ENCODE measurements around the gene XIRP2.
"Not testable (repeated sequence)": the region's sequence is repeated elsewhere in the genome, so short reads cannot be mapped to it uniquely, and the experiment has no call there.

The XIRP2 gene

DNA sequence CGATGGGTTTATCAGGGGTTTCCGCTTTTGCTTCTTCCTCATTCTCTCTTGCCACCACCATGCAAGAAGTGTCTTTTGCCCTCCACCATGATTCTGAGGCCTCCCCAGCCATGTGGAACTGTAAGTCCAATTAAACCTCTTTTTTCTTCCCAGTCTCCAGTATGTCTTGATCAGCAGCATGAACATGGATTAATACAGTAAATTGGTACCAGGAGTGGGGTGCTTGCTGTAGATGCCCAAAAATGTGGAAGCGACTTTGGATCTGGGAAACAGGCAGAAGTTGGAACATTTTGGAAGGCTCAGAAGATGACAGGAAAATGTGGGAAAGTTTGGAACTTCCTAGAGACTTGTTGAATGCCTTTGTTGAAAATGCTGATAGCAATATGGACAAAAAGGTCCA lies 146.7 kb downstream of the XIRP2 start:
- not testable (repeated sequence) for DNase-seq (ENCODE audit: low read depth, low spot score)

DNA sequence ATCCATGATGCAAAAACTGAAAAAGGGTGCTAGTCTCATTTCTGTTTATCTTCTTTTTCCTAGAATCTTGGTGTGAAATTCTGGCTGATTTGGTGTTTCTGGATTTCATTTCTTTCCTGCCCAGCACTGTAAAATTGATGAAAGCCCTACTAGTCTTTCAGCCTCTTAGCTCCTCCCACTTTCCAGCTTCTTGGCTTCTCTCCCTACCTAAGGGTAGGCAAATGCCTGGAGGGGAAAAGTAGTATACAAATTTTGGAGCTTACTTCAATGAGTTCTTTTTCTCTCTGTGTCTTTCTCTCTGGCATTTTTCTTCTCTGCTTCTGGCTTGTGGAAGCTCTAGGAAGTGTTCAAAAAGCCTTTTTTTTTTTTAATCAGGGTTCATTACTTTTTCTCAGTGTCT lies 160.5 kb downstream of the XIRP2 start:
- DNase-seq (ENCODE audit: low read depth, low spot score) = peak; percentile 18

DNA sequence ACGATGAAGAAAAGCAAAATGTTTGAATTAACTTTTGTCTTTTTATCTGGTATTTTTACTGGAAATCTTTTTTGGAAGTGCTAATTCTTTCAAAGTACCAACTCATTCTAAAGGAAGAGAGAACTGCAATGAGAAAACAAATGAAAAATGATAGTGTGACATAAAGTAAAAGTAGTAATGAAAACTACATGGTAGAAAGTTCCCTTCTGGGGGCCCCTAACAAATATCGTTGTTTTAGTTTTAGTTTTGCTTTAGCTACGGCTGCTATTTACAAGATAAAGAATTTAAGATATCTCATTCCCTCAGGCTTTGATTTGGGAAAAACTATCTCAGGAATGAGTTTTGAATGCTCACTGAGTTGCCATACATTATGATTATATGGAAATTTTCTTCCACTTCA lies 161.4 kb downstream of the XIRP2 start:
- no peak for DNase-seq (ENCODE audit: low read depth, low spot score)

DNA sequence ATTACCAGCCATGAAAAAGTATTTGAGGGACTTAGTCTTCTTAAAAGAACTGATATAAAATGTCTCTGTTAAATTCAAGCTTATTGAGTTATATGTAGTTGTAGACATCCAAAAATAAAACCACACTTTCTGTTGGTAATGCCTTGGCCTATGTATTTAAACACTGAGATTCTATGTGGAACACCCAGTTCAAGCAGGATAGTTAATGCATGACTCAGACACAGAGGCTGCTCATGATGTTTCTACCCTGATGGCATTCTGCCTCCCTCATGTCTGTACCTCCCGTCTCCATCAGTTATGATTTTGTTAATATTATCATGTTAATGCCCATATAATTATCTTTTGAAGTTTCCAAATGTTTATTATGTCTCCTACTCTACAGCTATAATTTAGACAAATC lies 164.5 kb downstream of the XIRP2 start:
- no peak for DNase-seq (ENCODE audit: low read depth, low spot score)

DNA sequence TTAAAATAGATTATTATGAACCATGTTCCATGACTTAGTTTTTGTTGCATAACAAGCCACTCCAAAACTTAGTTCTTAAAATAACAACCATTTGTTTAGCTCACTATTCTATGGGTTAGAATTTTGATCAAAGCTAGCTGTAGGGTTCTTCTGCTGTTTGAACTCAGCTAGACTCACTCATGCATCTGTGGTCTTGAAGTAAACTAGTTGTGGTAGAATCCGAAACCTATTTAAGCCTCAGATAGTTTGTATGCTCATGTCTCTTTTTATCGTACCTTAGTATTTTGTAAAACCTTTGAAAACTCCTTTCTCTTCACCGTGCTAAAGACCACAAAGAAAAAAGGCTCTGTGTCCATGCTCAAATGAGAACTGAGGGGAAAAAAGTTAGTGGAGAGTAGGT lies 166.6 kb downstream of the XIRP2 start:
- no peak for DNase-seq (ENCODE audit: low read depth, low spot score)

DNA sequence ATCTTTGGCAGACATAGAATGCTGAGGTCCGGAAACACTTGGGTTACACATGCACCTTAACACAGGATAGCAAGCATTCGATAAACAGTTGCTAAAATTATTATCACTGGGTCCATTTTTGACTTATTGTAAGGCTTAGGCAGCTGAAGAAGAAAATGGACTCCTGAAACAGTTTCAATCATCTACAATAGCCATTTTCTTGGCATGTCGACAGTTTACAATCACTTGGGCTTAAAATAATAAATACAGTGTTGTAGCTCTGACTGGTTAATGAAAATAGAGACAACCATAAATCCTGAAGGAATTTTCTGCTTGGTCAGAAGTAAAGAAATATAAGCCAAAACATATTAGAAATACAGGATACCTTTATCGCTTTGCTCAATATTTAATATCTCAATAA lies 169.2 kb downstream of the XIRP2 start:
- DNase-seq (ENCODE audit: low read depth, low spot score) = no peak

DNA sequence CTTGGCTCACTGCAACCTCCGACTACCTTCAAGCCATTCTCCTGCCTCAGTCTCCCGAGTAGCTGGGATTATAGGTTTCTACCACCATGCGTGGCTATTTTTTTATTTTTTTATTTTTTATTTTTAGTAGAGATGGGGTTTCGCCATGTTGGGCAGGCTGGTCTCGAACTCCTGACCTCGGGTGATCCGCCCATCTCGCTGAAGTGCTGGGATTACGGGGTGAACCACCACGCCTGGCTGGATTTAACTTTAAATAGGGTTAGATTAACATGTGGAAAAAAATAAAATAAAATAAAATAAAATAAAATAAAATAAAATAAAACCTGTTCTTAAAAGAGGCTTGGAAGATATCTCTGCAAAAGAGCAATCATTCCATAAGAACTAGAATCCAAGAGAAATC lies 170.9 kb downstream of the XIRP2 start:
- DNase-seq (ENCODE audit: low read depth, low spot score) = no peak

DNA sequence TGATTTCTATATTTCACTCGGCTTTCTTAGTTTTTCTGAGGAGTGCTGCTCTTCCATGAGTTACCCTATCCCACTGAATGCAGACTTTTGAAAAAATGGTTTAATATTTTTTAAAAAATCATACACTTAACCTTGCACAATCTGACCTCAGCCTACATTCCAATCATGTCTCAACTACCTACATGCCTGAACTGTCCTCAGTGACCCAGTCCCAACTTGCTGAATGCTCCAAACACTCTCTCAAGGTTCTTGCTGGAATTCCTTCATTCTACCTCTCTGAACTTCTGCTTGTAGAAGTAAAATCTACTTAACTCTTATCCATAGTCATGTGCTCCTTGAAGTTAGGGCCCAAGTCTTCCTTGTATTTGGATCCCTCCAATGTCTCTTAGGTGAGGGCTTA lies 181.6 kb downstream of the XIRP2 start:
- DNase-seq (ENCODE audit: low read depth, low spot score) = no peak

DNA sequence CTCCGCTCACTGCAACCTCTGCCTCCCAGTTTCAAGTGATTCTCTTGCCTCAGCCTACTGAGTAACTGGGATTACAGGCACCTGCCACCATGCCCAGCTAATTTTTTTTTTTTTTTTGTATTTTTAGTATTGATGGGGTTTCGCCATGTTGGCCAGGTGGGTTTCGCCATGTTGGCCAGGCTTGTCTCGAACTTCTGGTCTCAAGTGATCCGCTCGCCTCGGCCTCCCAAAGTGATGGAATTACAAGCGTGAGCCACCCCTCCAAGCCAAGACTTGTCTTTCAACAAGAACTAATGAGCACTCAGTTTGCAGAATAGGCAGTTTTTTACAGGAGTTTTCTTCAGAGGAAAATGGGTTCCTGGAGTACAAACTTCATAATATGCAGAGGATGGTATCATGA lies 187.4 kb downstream of the XIRP2 start:
- DNase-seq (ENCODE audit: low read depth, low spot score) = not testable (repeated sequence)

DNA sequence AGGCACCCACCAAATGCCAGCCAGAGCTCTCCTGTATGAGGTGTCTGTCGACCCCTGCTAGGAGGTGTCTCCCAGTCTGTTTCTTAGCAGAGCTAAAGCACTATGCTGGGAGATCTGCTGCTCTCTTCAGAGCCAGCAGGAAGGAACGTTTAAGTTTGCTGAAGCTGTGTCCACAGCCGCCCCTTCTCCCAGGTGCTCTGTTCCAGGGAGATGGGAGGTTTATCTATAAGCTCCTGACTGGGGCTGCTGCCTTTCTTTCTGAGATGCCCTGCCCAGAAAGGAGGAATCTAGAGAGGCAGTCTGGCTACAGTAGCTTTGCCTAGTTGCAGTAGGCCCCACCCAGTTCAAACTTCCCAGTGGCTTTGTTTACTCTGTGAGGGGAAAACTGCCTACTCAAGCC lies 210.7 kb downstream of the XIRP2 start:
- DNase-seq (ENCODE audit: low read depth, low spot score) = not testable (repeated sequence)

DNA sequence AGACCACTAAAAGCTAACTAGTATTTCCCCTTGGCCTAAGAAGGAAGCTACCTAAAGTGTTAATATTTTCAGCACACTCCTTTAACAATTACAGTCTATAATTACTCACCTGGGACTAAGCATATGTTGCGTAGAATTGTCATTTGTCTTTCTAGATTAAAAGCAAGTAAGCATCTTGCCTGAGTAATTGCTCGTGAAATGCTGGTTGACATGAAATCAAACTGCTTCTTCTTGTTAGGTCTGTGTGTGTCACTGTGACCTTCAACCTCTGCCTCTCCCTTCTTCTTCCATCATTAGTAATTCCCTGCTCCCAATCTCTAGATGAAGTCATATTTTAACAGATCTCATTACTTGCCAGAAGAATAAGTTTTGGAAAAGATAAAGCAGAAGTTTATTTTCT lies 212.2 kb downstream of the XIRP2 start:
- DNase-seq (ENCODE audit: low read depth, low spot score) = no peak

DNA sequence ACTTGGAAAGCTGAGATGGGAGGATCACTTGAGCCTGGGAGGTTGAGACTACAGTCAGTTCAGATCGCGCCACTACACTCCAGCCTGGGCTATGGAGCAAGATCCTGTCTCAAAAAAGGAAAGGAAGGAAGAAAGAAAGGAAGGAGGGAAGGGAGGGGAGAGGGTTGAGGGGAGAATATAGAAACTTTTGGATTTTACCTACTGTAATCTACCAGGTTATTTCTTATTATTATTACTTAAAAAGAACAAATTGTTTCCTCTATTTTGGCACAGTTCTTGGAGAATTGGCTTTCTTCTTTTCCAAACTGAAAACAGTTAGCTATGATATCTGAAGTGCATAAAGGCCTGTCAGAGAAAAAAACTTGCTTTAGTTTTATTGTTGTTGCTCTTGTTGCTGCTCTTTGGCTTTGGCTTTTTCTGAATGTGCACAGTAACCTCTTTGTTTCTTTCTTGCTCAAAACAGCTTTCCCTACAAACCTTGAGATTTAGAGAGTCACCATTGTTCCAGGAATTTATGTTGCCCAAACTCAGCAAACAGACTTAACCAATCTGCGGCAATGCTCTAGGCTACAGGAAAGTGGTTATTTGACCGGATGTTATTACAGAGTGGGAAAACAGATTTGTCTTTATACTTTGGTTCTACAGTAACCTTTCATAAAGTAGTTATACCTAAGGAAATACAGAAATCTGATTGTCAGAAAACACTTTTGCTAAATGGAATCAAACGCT lies 214.9 kb downstream of the XIRP2 start:
- DNase-seq (ENCODE audit: low read depth, low spot score) = no peak

DNA sequence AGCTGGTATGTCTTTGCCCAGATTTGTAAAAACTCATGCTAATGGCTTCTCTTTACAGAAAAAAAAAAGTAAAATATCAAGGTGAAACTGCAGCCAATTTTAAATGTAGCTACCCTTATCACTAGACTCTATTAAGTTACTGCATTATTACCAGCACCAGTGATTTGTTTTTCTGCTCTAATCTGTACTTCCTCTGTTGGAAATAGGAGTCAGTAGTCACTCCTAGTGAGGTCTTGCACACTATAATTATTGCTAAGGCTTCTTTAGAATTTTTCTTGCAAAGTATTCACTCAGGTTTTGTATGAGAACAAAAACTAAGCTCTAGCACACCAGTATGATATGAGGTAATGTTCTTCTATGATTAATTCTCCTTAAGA lies 215.5 kb downstream of the XIRP2 start:
- no peak for DNase-seq (ENCODE audit: low read depth, low spot score)

DNA sequence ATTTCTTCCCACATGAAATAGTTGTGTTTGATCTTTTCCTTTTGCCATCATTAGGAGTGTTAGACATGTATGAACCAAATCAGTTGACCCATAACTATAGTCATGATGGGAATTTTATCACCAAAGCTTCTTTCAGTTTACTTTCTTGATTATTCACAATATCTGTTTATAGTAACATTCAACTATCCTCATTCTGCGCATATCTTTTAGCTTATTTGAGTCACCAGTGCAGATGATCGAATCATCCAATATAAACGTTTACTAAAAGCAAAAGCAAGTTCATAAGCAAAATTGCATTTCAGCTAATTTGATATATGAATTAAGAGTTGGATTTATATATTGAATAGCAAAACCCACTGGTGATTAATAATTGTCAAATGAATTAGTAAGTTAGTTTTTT lies 216.4 kb downstream of the XIRP2 start:
- no peak for DNase-seq (ENCODE audit: low read depth, low spot score)

DNA sequence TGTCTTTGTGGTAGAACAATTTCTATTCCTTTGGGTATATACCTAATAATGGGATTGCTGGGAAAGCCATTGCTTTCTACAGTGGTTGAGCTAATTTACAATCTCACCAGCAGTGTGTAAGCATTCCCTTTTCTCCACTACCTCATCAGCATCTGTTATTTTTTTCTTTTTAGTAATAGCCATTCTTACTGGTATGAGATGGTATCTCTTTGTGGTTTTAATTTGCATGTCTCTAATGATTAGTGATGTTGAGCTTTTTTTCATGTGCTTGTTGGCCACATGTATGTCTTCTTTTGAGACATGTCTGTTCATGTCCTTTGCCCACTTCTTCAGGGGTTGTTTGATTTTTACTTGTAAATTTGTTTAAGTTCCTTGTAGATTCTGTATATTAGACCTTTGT lies 221.4 kb downstream of the XIRP2 start:
- DNase-seq (ENCODE audit: low read depth, low spot score) = not testable (repeated sequence)

DNA sequence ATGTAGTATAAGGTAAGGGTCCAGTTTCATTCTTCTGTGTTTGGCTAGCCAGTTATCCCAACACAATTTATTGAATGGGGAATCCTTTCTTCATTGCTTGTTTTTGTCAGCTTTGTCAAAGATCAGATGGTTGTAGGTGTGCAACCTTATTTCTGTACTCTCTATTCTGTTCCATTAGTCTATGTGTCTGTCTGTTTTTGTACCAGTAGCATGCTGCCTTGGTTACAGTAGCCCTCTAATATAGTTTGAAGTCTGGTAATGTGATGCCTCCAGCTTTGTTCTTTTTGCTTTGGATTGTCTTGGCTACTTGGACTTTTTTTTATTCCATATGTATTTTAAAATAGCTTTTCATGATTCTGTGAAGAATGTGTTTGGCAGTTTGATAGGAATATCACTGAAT lies 222.1 kb downstream of the XIRP2 start:
- no peak for DNase-seq (ENCODE audit: low read depth, low spot score)

DNA sequence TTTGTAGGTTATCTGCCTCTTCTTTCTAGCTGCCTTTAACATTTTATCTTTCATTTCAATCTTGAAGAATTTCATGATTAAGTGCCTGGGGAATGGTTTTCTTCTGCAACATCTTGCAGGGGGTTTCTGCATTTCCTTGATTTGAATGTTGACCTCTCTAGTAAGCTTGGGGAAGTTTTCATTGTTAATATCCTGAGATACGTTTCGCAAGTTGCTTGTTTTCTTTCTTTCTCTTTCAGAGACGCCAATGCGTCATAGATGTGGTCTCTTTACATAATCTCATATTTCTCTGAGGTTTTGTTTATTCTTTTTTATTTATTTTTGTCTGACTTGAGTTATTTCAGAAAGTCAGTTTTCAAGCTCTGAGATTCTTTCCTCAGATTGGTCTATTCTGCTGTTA lies 225.7 kb downstream of the XIRP2 start:
- no peak for DNase-seq (ENCODE audit: low read depth, low spot score)

DNA sequence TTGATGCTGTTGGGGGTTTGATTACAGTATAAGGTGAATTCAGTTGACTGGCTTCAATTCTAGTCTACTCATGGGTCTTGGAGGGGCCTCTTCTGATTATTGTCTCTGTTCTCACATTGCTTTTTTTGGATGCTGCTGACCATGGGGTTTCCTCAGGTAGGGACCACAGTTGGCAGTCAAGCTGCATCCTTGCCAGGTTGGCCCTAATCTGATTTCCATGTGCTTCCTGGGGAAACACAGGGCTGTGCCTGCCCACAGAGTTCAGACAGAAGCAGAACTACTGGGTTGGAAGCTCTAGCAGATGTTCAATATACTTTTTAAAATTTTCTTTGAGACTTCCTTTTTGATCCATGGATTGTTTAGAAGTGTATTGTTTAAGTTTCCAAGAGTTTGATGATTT lies 227.3 kb downstream of the XIRP2 start:
- DNase-seq (ENCODE audit: low read depth, low spot score) = no peak

DNA sequence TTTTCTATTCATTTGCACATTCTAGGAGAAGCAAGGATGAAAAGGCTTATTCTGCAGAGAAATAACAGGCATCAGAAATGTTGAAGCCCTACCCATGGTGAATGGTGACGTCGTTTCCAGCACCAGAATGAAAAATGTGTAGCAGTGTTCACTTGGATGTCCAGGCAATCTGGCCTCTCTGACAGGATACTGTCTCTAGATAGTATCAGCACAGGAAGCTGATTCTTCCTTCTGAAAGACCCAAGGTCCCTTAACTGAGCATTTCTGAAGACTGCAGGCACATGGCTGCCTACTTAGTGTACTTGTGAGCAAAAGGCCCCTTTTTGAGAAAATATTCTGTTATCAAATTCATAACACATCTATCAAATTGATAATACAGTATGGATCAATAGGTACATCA lies 234.1 kb downstream of the XIRP2 start:
- DNase-seq (ENCODE audit: low read depth, low spot score) = no peak

DNA sequence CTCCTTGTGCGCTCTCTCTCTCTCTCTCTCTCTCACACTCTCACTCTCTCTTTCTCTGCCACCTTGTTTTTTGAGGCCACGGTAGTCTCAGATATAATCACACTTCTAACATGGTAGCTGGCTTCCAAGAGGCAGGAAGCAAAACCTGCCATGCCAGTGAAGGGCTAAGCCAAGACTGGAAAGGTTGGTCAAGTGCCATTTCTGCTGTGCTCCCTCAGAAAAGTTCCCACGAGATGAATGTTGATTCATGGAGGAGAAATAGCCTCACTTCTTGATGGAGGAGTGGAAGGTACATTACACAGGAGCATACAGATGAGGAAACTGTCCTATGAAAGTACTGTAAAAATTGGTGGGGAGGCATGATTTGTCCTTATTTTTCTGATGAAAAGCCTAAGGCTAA lies 237.9 kb downstream of the XIRP2 start:
- DNase-seq (ENCODE audit: low read depth, low spot score) = no peak

DNA sequence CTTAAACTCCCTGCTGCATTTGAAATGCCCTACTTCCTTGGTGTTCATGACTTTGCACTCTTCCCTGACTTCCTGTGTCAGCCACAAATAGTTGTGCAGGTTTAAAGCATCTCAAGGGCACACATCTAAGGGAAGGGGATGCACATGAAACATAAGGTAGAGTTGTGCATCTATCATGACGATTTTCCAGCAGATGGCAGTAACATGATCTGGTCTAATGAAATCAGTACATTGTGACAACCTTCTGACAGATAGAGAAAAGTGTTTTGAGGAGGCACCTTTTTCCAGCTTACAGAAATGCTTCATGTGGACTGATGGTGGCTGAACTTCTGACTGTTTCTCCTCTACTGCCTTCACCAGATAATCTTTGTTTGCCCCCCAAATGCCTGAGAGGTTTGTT lies 238.9 kb downstream of the XIRP2 start:
- DNase-seq (ENCODE audit: low read depth, low spot score) = no peak

DNA sequence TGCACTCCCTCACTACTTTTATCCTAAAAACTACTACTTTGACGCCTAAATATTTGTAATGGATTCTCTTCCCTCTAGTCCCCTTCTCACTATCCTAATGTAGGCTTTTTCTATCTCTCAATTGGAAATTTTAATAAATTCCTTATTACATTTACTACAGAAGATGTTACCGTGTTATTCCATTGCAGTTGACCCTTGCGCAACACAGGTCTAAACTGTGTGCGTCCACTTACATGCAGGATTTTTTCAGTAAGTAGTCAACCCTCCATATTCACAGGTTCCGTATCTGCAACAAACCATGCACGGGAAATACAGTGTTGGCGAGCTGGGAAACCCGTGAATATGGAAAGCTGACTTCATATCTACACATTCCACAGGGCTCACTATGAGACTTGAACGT lies 239.8 kb downstream of the XIRP2 start:
- DNase-seq (ENCODE audit: low read depth, low spot score) = no peak

DNA sequence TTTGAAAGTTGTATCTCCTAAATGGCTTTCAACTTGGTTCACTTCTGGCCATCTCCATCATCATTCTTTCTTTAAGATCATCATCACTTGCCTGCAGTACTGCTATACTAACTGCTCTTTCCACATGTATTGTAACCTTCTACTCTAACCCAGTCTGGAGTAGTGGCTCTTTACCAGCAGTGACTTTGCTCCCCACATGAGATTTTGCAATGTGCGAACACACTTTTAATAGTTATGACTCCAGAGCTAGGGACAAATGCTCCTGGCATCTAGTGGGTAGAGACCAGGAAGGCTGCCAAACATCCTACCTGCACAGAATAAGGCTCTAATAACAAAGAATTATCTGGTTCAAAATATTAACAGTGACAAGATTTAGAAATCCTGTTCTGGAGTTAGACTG lies 243.8 kb downstream of the XIRP2 start:
- no peak for DNase-seq (ENCODE audit: low read depth, low spot score)

DNA sequence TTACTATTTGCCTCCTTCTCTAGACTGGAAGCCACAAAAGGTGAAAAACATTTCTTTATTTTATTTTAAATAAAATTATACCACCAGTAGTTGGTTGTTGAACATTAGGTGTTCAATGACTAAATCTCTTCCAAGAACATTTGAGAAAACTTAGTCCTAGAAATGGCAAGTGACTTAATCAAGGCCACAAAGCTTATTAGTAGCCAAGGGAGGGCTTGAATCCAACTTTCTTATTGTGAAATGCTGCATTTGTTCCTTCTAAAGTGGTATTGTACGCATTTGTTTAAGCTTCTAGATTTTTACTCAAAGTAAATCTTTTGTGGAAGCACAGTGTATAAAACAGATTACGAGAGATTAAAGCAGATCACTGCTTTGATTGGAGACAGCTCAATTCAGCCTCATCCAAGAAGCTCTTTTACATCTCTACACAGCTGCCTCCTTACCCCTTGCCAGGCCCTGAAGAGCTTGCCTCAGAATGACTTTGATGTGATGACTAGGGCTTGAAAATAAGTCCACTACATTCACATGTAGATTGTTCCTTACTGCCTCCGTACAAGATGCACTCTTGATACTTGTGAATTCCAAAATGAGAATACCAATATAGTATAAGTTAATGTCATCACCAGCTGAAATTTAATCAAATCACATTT lies 244.8 kb downstream of the XIRP2 start:
- no peak for DNase-seq (ENCODE audit: low read depth, low spot score)
